K562 (cell line): Measurements from ENCODE around the gene CT45A10. TPM values are rescaled to one million over a fixed set of nuclear protein-coding genes. Genes with fewer than 3 reads are reported as not detected.
A peak's percentile ranks its signal among the peaks of the same experiment; 100 is the strongest.
"Not testable (repeated sequence)": the region's sequence is repeated elsewhere in the genome, so short reads cannot be mapped to it uniquely, and the experiment has no call there.

Experiments
- ATAC-seq: fragments of 200-7000 bp; cut with Tn5 transposase; 3 replicates; pipeline ENCODE4 v1.9.1; 2020; ENCODE audit warnings: moderate library complexity
- BruUV-seq: library from RNA; stranded (reverse); fragments of 400-500 nt; replicated peaks from 2 replicates; lab custom pipeline; 2021; lab: Mats Ljungman, UMichigan
- CTCF ChIA-PET: fragments of 300-600 bp; formaldehyde crosslinking; extraction: SDS; loops from one replicate; lab custom pipeline; 2021; ENCODE audit warnings: low intra/inter-chr PET ratio; lab: Yijun Ruan, JAX
- POLR2A ChIA-PET: fragments of 300-600, 350-650 bp; sonication (Branson Sonifier 250); formaldehyde crosslinking; extraction: SDS; loops from one replicate; lab custom pipeline; 2021; ENCODE audit warnings: antibody characterized with exemption, inconsistent platforms; lab: Yijun Ruan, JAX
- DNase-seq, 4 experiments: peaks; one replicate each; pipeline versions ENCODE4 v3.0.0 to v3.0.0-alpha.2; 2011 to 2018; ENCODE audit warnings: low spot score in 3 of 4, mixed read lengths in 3 of 4; ENCODE audit errors: extremely low read depth in 1 of 4
- FAIRE-seq: peaks from 2 replicates; lab custom pipeline; 2011; peaks lifted over from hg19 to GRCh38; lab: Jason Lieb, UNC
- H2AFZ ChIP-seq: 2 replicates; pipeline ENCODE4 v1.6.0; 2011; ENCODE audit warnings: low read depth, low read length, control low read depth, inconsistent platforms
- H3K27ac ChIP-seq: fragments of 200-600 bp; 3 replicates; pipeline ENCODE4 v1.8.0; 2011; ENCODE audit warnings: low read depth, mild to moderate bottlenecking, control low read depth, inconsistent platforms, low read length, moderate library complexity, mixed read lengths; ENCODE audit errors: extremely low read depth
- H3K27me3 ChIP-seq, 2 experiments: fragments of 300-600 bp in 1 of 2; 2 replicates in 1 of 2; 3 replicates in 1 of 2; pipeline versions ENCODE4 v1.6.0 to v1.8.0; 2011; ENCODE audit warnings: inconsistent platforms in 2 of 2, low read length in 2 of 2, mild to moderate bottlenecking in 1 of 2, mixed read lengths in 1 of 2, moderate library complexity in 1 of 2; ENCODE audit not compliant: control insufficient read depth in 2 of 2, insufficient read depth in 2 of 2
- H3K36me3 ChIP-seq: fragments of 300-600 bp; 3 replicates; pipeline ENCODE4 v1.8.0; 2011; ENCODE audit warnings: mild to moderate bottlenecking, low read length, inconsistent platforms; ENCODE audit not compliant: control insufficient read depth, insufficient read depth
- H3K4me1 ChIP-seq, 2 experiments: fragments of 200-600 bp in 1 of 2; replicated peaks in 1 of 2; 2 replicates in 1 of 2; 3 replicates in 1 of 2; pipeline versions ENCODE4 v1.5.1 to v1.8.0; 2011; ENCODE audit warnings: inconsistent platforms in 2 of 2, low read length in 2 of 2, mild to moderate bottlenecking in 1 of 2, mixed read lengths in 1 of 2, moderate library complexity in 1 of 2; ENCODE audit not compliant: control insufficient read depth in 2 of 2, insufficient read depth in 2 of 2
- H3K4me2 ChIP-seq: 2 replicates; pipeline ENCODE4 v1.6.1; 2011; ENCODE audit warnings: low read length, control low read depth, inconsistent platforms, mixed read lengths; ENCODE audit not compliant: insufficient read depth
- H3K4me3 ChIP-seq: fragments of 200-600 bp; sonication (generic), shearing (Covaris generic); 2 replicates; pipeline ENCODE4 v1.5.1; 2016; ENCODE audit warnings: control low read depth, inconsistent platforms
- H3K79me2 ChIP-seq: fragments of 200-600 bp; 3 replicates; pipeline ENCODE4 v1.8.0; 2011; ENCODE audit warnings: low read length, inconsistent platforms; ENCODE audit not compliant: control insufficient read depth, insufficient read depth
- H3K9ac ChIP-seq, 2 experiments: 2 replicates each; pipeline versions ENCODE4 v1.6.0 to v1.6.1; 2011; ENCODE audit warnings: low read depth in 2 of 2, low read length in 2 of 2, control low read depth in 1 of 2, inconsistent platforms in 1 of 2, mild to moderate bottlenecking in 1 of 2, mixed read lengths in 1 of 2; ENCODE audit not compliant: insufficient read depth in 1 of 2
- H3K9me1 ChIP-seq: one replicate; pipeline ENCODE4 v1.6.0; 2011; ENCODE audit warnings: inconsistent platforms, mild to moderate bottlenecking, low read length, moderate library complexity; ENCODE audit not compliant: control insufficient read depth, insufficient read depth
- H3K9me3 ChIP-seq: replicated peaks from 2 replicates; pipeline ENCODE4 v1.5.1; 2011; ENCODE audit warnings: low read depth, low read length, inconsistent platforms; ENCODE audit not compliant: control insufficient read depth, insufficient read depth
- H4K20me1 ChIP-seq: replicated peaks from 2 replicates; pipeline ENCODE4 v1.6.1; 2011; ENCODE audit warnings: low read length, inconsistent platforms, mixed read lengths; ENCODE audit not compliant: control insufficient read depth, insufficient read depth
- COPS2 ChIP-seq: fragments of 450-650 bp; conservative IDR thresholded peaks from 2 replicates; pipeline ENCODE4 v1.6.1; 2016; ENCODE audit warnings: mild to moderate bottlenecking, moderate library complexity
- RAD21 ChIP-seq, 2 experiments: fragments of 250-450 bp in 1 of 2; fragments of 450-650 bp in 1 of 2; sonication (Bioruptor Pico) in 1 of 2; formaldehyde crosslinking in 1 of 2; IDR thresholded peaks in 1 of 2; conservative IDR thresholded peaks in 1 of 2; 2 replicates each; pipeline versions ENCODE4 v1.4.0 to v1.8.0; 2020 to 2022; ENCODE audit warnings: mild to moderate bottlenecking in 2 of 2, moderate library complexity in 1 of 2
- STAG1 ChIP-seq: sonication (generic); formaldehyde crosslinking; IDR thresholded peaks from 2 replicates; pipeline ENCODE4 v1.5.0; 2020; ENCODE audit warnings: missing genetic modification reagents, borderline replicate concordance
- WGBS: fragments of 100-300 bp; shearing (Covaris generic); methylation state at CpG from one replicate; pipeline ENCODE4 v1.1.6; 2016; ENCODE audit warnings: low coverage, mixed read lengths; ENCODE audit not compliant: insufficient coverage; ENCODE audit errors: missing lambda C conversion rate; 5-methylcytosine and 5-hydroxymethylcytosine counted together
- in situ Hi-C: fragments of 300-500 bp; cut with MboI; formaldehyde crosslinking; loops from 4 replicates; pipeline ENCODE4 v1.15.0; 2018; ENCODE audit warnings: inconsistent platforms, mixed read lengths
- intact Hi-C: fragments of 100-400 bp; cut with micrococcal nuclease; formaldehyde crosslinking; loops from 2 replicates; pipeline ENCODE4 v1.14.2; 2022
- polyA plus RNA-seq, 8 experiments: library from polyadenylated mRNA; depleted of rRNA in 4 of 8; stranded (reverse) in 5 of 8; unstranded in 3 of 8; fragments of >200 nt; fragmentation: Nextera tagmentation in 2 of 8; fragmentation: Illumina TruSeq in 1 of 8; extraction: Ambion mirVana in 2 of 8; extraction: Trizol in 1 of 8; gene quantifications; 2 replicates each; pipeline versions ENCODE4 v1.2.1 to v1.2.3, GENCODE V29; 2011 to 2014; ENCODE audit warnings: inconsistent platforms in 1 of 8, missing spikeins in 1 of 8
- total RNA-seq, 7 experiments: library from RNA; depleted of rRNA in 6 of 7; stranded (reverse); fragments of >200 nt in 6 of 7; fragmentation: Illumina TruSeq in 2 of 7; extraction: Trizol in 2 of 7; gene quantifications; 2 replicates each; pipeline versions ENCODE4 v1.2.1 to v1.2.3, GENCODE V29; 2011 to 2021; ENCODE audit warnings: low replicate concordance in 1 of 7
- TF ChIP-seq, protein P1 (sequence below), 3 experiments: IDR thresholded peaks in 2 of 3; conservative IDR thresholded peaks in 1 of 3; 2 replicates each; pipeline ENCODE4 v1.5.1; 2011 to 2012; ENCODE audit warnings: low read length in 3 of 3, mild to moderate bottlenecking in 3 of 3, control low read depth in 2 of 3, improper control_type of control experiment in 1 of 3, inconsistent platforms in 1 of 3, low read depth in 1 of 3, mixed read lengths in 1 of 3, moderate library complexity in 1 of 3; ENCODE audit not compliant: insufficient read depth in 2 of 3

CT45A10 gene
- total and polyA plus RNA-seq, 9 of the 15 experiments (the other 6 are each of a cell fraction or from before 2014, with no cell fraction given): 78.1 to 175 (median 102) TPM

DNA sequence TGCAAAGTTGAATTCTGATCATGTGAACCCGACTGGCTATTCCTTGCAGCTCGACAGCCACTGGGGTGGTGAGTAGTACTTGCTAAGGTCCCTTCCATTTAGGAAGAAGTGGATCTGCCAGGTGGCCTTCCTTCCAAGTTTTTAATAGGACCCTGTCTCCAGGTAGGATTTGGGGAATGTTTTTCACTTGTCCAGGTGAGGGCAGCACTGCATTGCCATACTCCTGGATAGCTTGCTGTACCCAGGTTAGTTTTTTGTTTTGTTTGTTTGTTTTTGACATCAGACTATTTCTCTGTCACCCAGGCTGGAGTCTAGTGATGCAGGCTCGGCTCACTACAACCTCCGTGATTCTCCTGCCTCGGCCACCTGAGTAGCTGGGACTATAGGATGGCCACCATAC is 30.1 kb upstream of the CT45A10 start:
- H3K27ac ChIP-seq: no peak overlapping the region
- H3K79me2 ChIP-seq: no peaks in the 10 kb centered on the region
- no peak overlapping the region for H3K4me3 ChIP-seq
- H3K4me2 ChIP-seq: no peak overlapping the region
- H3K4me1 ChIP-seq: peaks cover 0 to 2% of the 10 kb centered on the region in 2 experiments; a peak in 2 of 5 replicates
- ATAC-seq (peak; percentile 61; the same call in 2 of the 3 replicates), FAIRE-seq (no peak), DNase-seq (peak in 1 of 4 experiments; percentile 14)
- H4K20me1 ChIP-seq: no peaks in the 10 kb centered on the region
- H3K9me3 ChIP-seq: no peaks in the 10 kb centered on the region
- no peaks in the 10 kb centered on the region for H3K9me1 ChIP-seq
- BruUV-seq: no TSS peak
- no peaks in the 10 kb centered on the region for H3K27me3 ChIP-seq
- CTCF ChIA-PET: no interaction called here
- H3K36me3 ChIP-seq: no peaks in the 10 kb centered on the region
- H2AFZ ChIP-seq: no peak overlapping the region
- TF ChIP-seq, protein P1, sequence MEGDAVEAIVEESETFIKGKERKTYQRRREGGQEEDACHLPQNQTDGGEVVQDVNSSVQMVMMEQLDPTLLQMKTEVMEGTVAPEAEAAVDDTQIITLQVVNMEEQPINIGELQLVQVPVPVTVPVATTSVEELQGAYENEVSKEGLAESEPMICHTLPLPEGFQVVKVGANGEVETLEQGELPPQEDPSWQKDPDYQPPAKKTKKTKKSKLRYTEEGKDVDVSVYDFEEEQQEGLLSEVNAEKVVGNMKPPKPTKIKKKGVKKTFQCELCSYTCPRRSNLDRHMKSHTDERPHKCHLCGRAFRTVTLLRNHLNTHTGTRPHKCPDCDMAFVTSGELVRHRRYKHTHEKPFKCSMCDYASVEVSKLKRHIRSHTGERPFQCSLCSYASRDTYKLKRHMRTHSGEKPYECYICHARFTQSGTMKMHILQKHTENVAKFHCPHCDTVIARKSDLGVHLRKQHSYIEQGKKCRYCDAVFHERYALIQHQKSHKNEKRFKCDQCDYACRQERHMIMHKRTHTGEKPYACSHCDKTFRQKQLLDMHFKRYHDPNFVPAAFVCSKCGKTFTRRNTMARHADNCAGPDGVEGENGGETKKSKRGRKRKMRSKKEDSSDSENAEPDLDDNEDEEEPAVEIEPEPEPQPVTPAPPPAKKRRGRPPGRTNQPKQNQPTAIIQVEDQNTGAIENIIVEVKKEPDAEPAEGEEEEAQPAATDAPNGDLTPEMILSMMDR (IDR thresholded peaks at IDR 0.05 in 2 of 3, conservative IDR thresholded peaks at IDR 0.05 in 1 of 3; ENCODE audit: insufficient read depth in 2 of 3, low read depth in 1 of 3, low read length in 3 of 3): peak; percentile 22 to 44 (median 37); a peak in 3 of 6 replicates
- TF ChIP-seq RAD21 (CRISPR knock-in tag; conservative IDR thresholded peaks at IDR 0.05 in 1 of 2, IDR thresholded peaks at IDR 0.05 in 1 of 2): peak in 1 of 2 experiments; percentile 32; a peak in 1 of 4 replicates
- TF ChIP-seq COPS2: no peak
- TF ChIP-seq STAG1: no peak
- WGBS: 11% methylated on average over 5 of the region's 5 CpGs
- POLR2A ChIA-PET: no interaction called here
- no peak overlapping the region for H3K9ac ChIP-seq
- in situ Hi-C loops (no loop called here), intact Hi-C loops (no loop called here)

DNA sequence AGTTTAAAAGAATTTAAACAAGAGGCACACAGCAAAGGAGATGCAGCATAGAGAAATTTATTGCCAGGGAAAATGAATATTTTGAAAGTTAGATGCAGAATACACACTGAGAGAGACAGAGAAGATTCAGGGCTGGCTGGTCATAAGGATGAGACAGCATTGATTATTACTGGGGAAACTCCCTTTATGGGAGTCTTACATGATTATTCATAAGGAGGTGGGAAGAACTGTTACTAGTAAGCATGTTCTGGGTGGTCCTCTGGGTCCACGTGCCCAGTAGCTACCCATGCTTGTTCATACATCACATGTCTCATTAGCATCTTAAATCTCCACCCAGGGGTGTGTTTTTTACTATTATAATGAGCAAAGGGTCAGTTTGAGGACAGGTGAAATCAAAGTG is 27.3 kb upstream of the CT45A10 start:
- FAIRE-seq, ATAC-seq: not testable (repeated sequence)

More for the DNA sequence above, 27.3 kb upstream of the CT45A10 start:
- in situ Hi-C loops, DNase-seq, H3K27me3 ChIP-seq, H3K9me1 ChIP-seq, H3K27ac ChIP-seq, H4K20me1 ChIP-seq, intact Hi-C loops, H3K36me3 ChIP-seq, H3K9ac ChIP-seq, H2AFZ ChIP-seq, BruUV-seq, H3K9me3 ChIP-seq, H3K79me2 ChIP-seq, H3K4me2 ChIP-seq, H3K4me1 ChIP-seq, CTCF ChIA-PET, H3K4me3 ChIP-seq: not testable (repeated sequence)
- POLR2A ChIA-PET: interaction anchor here (1.7 kb wide), 1 partner anchor 13 kb away, joined by 7 read pairs; no protein-coding TSS in a partner anchor
- WGBS: 0% methylated on average over 1 of the region's 1 CpG
